ENCODE results near the gene SLC2A13.
A peak's percentile ranks its signal among the peaks of the same experiment; 100 is the strongest.

SLC2A13 gene

DNA sequence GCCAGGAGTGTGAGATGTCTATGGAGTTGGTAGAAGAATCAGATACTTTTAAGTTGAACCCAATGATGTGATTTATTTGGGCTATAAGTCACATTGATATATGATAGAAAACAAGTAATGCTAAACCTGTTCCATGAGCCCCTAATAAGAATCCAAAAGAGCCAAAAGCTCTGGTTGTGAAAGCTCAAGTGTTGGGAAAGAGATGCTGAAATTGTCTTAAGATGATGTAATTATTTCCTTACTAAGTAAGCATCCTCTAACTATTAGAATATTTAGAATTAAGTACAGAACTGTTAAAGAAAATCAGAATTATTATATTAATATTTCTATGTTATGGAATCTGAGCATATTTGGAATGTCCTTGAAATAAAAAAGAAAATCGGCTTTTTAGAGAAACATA is 17.6 kb upstream of the SLC2A13 start:
- no peak for DNase-seq (ENCODE audit: low read depth)
- TF ChIP-seq, protein P1, sequence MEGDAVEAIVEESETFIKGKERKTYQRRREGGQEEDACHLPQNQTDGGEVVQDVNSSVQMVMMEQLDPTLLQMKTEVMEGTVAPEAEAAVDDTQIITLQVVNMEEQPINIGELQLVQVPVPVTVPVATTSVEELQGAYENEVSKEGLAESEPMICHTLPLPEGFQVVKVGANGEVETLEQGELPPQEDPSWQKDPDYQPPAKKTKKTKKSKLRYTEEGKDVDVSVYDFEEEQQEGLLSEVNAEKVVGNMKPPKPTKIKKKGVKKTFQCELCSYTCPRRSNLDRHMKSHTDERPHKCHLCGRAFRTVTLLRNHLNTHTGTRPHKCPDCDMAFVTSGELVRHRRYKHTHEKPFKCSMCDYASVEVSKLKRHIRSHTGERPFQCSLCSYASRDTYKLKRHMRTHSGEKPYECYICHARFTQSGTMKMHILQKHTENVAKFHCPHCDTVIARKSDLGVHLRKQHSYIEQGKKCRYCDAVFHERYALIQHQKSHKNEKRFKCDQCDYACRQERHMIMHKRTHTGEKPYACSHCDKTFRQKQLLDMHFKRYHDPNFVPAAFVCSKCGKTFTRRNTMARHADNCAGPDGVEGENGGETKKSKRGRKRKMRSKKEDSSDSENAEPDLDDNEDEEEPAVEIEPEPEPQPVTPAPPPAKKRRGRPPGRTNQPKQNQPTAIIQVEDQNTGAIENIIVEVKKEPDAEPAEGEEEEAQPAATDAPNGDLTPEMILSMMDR (IDR thresholded peaks at IDR 0.05; ENCODE audit: low read depth, low read length, missing control alignments), result no peak
- in situ Hi-C loops (cut with HindIII; ENCODE audit: low sequenced_read_pairs), result no loop called here
- H3K4me3 ChIP-seq (ENCODE audit: low read depth, low read length), result no peak overlapping the region

DNA sequence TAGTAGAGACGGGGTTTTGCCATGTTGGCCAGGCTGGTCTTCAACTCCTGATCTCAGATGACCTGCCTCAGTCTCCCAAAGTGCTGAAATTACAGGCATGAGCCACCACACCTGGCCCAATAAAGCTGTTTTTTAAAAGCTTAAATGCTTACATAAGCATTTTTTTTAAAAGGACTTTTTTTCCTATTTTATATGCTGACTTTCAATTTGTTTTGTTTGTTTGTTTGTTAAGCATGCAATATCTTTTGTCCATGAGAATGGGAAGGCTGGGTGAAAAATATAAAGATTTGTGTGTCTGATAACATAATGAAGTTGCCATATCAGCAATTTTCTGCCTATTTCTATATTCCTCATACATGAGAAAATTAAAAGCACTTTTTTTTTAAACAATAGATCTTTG is 17.0 kb upstream of the SLC2A13 start:
- TF ChIP-seq, protein P1 (IDR thresholded peaks at IDR 0.05; ENCODE audit: low read depth, low read length, missing control alignments), result no peak

DNA sequence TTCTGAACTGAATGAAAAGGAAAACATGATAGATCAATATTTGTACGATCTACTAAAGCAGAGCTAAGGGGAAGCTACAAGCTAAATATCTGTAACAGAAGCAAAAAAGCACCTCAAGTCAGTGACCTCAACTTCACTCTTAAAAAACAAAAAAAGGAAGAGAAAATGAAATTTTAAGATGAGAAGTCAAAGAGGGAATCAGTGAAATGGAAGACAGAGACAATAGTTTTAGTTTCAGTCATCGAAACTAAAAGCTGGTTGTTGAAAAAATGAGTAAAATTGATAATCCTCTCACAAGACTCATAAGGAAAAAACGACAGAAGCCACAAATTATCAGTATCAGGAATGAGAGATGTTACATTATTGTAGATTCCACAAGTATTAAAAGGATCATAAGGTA is 11.9 kb upstream of the SLC2A13 start:
- TF ChIP-seq, protein P1 (IDR thresholded peaks at IDR 0.05; ENCODE audit: low read depth, low read length, missing control alignments), result no peak
- H3K4me3 ChIP-seq (ENCODE audit: low read depth, low read length), result no peak overlapping the region
- DNase-seq (ENCODE audit: low read depth), result no peak
- in situ Hi-C loops (cut with HindIII; ENCODE audit: low sequenced_read_pairs), result no loop called here

More for the DNA sequence above, 17.0 kb upstream of the SLC2A13 start:
- no peak for DNase-seq (ENCODE audit: low read depth)
- in situ Hi-C loops (cut with HindIII; ENCODE audit: low sequenced_read_pairs), result no loop called here
- no peak overlapping the region for H3K4me3 ChIP-seq (ENCODE audit: low read depth, low read length)

DNA sequence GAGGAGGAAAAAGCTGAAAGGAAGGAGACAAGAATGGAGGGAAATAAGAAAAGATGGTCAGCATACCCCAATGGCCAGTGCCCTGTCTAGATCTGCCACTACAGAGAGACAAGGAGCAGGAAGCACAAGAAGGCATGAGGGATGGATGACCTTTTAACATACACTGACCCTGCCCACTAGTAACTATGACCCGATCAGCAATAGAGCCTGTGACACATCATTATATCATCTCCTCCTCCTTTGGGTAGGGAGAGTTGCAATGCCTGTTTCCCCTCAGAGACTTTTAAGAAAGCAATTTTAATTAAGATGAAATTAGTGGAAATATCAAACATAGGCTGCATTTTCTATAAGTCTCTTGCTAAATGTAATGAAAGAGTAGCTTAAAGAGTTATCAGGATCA is 4.7 kb upstream of the SLC2A13 start:
- no peak for DNase-seq (ENCODE audit: low read depth)
- TF ChIP-seq, protein P1 (IDR thresholded peaks at IDR 0.05; ENCODE audit: low read depth, low read length, missing control alignments), result no peak
- in situ Hi-C loops (cut with HindIII; ENCODE audit: low sequenced_read_pairs), result no loop called here
- H3K4me3 ChIP-seq (ENCODE audit: low read depth, low read length), result no peak overlapping the region

DNA sequence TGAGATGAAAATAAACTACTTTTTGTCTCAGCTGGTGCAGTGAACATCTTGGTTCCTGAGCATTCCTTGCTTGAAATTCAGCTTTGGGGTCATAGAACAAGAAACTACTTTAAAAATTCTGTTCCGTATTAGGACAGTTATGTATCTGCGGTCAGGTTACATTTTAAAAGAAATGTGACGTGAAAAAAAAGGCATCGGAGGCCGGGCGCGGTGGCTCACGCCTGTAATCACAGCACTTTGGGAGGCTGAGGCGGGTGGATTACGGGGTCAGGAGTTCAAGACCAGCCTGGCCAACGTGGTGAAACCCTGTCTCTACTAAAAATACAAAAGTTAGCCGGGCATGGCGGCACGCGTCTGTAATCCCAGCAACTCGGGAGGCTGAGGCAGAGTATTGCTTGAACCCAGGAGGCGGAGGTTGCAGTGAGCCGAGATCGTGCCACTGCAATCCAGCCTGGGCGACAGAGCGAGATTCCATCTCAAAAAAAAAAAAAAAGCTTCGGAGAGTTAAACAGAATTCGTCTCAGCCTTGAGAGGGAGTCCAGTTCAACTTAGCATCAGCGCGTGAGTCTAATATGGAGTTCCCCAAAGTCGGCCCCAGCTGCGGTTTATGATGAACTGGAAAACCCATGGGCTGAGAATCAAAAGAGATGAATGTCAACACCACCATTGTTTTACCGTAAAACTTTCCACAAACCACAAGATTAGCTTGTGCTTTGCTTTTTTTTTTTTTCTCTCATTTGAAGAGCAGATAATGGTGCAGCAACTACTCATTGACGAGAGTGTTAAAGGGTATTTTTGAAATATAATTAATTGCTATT is 2.1 kb upstream of the SLC2A13 start:
- H3K4me3 ChIP-seq (ENCODE audit: low read depth, low read length), result no peak overlapping the region
- no peak for DNase-seq (ENCODE audit: low read depth)

DNA sequence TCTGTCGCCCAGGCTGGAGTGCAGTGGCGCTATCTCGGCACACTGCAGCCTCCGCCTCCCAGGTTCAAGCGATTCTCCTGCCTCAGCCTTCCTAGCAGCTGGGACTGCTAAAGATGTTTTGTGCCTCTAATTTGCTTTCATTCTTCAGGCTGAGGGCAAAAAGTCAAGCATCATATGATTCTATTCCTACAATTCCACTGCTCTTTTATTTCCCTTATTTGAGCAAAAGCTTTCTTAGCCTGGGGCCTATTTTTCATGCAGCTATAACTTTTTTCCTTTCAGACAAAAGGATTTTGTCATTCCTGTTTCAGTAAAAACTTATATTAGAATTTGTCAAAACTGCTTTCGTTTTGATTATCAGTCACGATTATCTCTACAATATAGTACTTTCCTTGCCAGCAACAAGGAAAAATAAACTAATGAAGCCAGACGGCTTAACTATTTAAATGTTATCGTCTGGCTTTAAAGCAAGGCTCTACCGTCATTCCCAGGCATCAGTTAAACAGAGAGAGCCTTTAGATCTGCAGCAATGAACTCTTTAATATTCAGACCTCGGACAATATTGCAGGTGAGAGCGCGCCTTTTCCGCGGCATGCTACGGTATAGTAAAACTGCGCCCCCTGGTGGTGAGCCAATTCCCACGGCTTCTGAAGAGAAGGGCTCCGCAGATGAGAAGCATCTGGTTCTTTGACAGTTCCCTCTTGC is 1.4 kb upstream of the SLC2A13 start:
- in situ Hi-C loops (cut with HindIII; ENCODE audit: low sequenced_read_pairs), result no loop called here
- TF ChIP-seq, protein P1 (IDR thresholded peaks at IDR 0.05; ENCODE audit: low read depth, low read length, missing control alignments), result peak; percentile 92
- peak; percentile 60 for DNase-seq (ENCODE audit: low read depth)
- peak overlapping the region; percentile 6 for H3K4me3 ChIP-seq (ENCODE audit: low read depth, low read length)

More for the DNA sequence above, 2.1 kb upstream of the SLC2A13 start:
- TF ChIP-seq, protein P1 (IDR thresholded peaks at IDR 0.05; ENCODE audit: low read depth, low read length, missing control alignments), result no peak
- in situ Hi-C loops (cut with HindIII; ENCODE audit: low sequenced_read_pairs), result no loop called here

Data from astrocyte of the cerebellum (primary cell).